ENCODE data around the gene OPHN1. TPM values are rescaled to one million over a fixed set of nuclear protein-coding genes. Genes with fewer than 3 reads are reported as not detected.

OPHN1 gene
- total and polyA plus RNA-seq, 2 donors (not counting 1 experiment from before 2014, with no cell fraction given), result 2.9 to 8.3 TPM

DNA sequence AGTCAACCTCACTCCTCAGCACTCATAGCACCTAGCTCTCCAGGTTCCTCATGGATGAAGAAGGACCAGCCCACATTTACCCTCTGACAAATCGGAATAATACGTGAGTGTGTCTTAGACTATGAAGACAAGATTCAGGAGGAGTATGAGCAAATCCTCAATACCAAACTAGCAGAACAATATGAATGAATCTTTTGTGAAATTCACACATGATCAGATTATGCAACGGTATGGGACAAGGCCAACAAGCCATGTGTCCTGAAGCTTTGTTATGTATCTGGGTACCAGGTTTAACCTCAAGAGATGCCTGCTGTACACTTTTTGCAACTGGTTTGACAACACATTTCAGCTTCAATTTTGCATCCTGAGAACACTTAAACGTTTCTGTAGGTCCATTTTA lies 300.1 kb downstream of the OPHN1 start:
- Histone ChIP-seq H3K9ac (ENCODE audit: insufficient read depth, low read length) (no peak overlapping the region), H3K27ac (ENCODE audit: insufficient read depth, low read length) (no peak overlapping the region), H3K9me3 (ENCODE audit: control insufficient read depth, insufficient read depth, low read depth, low read length) (no peaks in the 10 kb centered on the region), H3K4me3 (replicated peaks in 1 of 4; ENCODE audit: control extremely low read depth in 1 of 4, insufficient read depth in 1 of 4, low read depth in 3 of 4, low read length in 4 of 4) (no peak overlapping the region), H2AFZ (ENCODE audit: low read length) (no peak overlapping the region), H3K27me3 (ENCODE audit: control insufficient read depth, insufficient read depth, low read length) (no peaks in the 10 kb centered on the region), H3K4me2 (ENCODE audit: extremely low read depth, insufficient read depth, low read length) (no peak overlapping the region), H3K79me2 (ENCODE audit: control insufficient read depth, insufficient read depth, low read length) (no peaks in the 10 kb centered on the region), H3K4me1 (ENCODE audit: control insufficient read depth, extremely low read depth, insufficient read depth, low read length) (no peaks in the 10 kb centered on the region), H3K36me3 (ENCODE audit: control insufficient read depth, insufficient read depth, low read length) (no peaks in the 10 kb centered on the region), H4K20me1 (ENCODE audit: control insufficient read depth, extremely low read depth, insufficient read depth, low read length) (no peaks in the 10 kb centered on the region)
- TF ChIP-seq EZH2 (IDR thresholded peaks at IDR 0.05; ENCODE audit: low read length, missing control alignments), result no peak
- no peak for TF ChIP-seq CTCF (conservative IDR thresholded peaks at IDR 0.05 in 1 of 2, IDR thresholded peaks at IDR 0.05 in 1 of 2; ENCODE audit: low read depth in 1 of 2, low read length in 2 of 2)
- DNase-seq (ENCODE audit: low read depth in 2 of 2), result no peak

DNA sequence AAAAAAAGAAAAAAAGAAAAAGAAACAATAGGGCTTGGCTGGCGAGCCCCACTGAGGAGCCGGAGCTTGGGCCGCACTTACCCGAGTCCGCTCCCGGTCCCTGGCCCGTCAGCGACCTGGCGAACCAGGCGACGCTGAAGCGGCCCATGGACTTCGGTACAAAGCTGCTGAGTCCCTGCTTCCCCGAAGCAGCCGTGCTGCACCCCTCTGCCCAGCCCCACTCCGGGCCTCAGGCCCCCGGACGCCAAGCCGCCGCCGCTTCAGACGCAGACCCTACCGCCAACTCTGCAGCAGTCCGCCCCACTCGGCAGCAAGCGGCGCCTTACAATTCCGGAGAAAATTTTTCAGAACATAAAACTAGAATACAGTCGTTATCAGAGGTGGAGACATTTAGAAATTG lies 300.5 kb downstream of the OPHN1 start:
- Histone ChIP-seq H3K36me3 (ENCODE audit: control insufficient read depth, insufficient read depth, low read length) (no peaks in the 10 kb centered on the region), H3K9ac (ENCODE audit: insufficient read depth, low read length) (no peak overlapping the region), H3K4me3 (replicated peaks in 1 of 4; ENCODE audit: control extremely low read depth in 1 of 4, insufficient read depth in 1 of 4, low read depth in 3 of 4, low read length in 4 of 4) (no peak overlapping the region), H2AFZ (ENCODE audit: low read length) (no peak overlapping the region), H3K4me1 (ENCODE audit: control insufficient read depth, extremely low read depth, insufficient read depth, low read length) (no peaks in the 10 kb centered on the region), H3K79me2 (ENCODE audit: control insufficient read depth, insufficient read depth, low read length) (no peaks in the 10 kb centered on the region), H3K27ac (ENCODE audit: insufficient read depth, low read length) (no peak overlapping the region), H3K27me3 (ENCODE audit: control insufficient read depth, insufficient read depth, low read length) (no peaks in the 10 kb centered on the region), H4K20me1 (ENCODE audit: control insufficient read depth, extremely low read depth, insufficient read depth, low read length) (no peaks in the 10 kb centered on the region), H3K4me2 (ENCODE audit: extremely low read depth, insufficient read depth, low read length) (no peak overlapping the region), H3K9me3 (ENCODE audit: control insufficient read depth, insufficient read depth, low read depth, low read length) (no peaks in the 10 kb centered on the region)
- DNase-seq (ENCODE audit: low read depth in 2 of 2), result no peak
- no peak for TF ChIP-seq CTCF (conservative IDR thresholded peaks at IDR 0.05 in 1 of 2, IDR thresholded peaks at IDR 0.05 in 1 of 2; ENCODE audit: low read depth in 1 of 2, low read length in 2 of 2)
- no peak for TF ChIP-seq EZH2 (IDR thresholded peaks at IDR 0.05; ENCODE audit: low read length, missing control alignments)

DNA sequence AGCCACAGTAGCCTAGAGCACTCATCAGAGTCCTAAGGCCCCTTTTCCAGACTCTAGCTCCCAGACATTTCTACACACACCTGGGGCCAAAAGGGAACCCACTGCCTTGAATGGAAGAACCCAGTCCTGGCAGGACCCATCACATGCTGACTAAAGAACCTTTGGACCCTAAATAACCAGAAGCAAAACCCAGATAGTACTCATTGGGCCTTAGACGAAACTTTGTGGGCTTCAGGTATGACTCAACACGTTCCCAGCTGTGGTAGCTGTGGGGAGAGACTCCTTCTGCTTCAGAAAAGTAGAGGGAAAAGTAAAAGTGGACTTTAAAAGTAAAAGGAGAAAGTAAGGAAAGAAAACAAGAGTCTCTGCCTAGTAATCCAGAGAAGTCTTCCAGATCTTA lies 311.5 kb downstream of the OPHN1 start:
- no peaks in the 10 kb centered on the region for H3K36me3 ChIP-seq (ENCODE audit: control insufficient read depth, insufficient read depth, low read length)
- no peaks in the 10 kb centered on the region for H4K20me1 ChIP-seq (ENCODE audit: control insufficient read depth, extremely low read depth, insufficient read depth, low read length)
- H3K27me3 ChIP-seq (ENCODE audit: control insufficient read depth, insufficient read depth, low read length), result no peaks in the 10 kb centered on the region
- H3K4me2 ChIP-seq (ENCODE audit: extremely low read depth, insufficient read depth, low read length), result no peak overlapping the region
- no peak overlapping the region for H2AFZ ChIP-seq (ENCODE audit: low read length)
- no peaks in the 10 kb centered on the region for H3K4me1 ChIP-seq (ENCODE audit: control insufficient read depth, extremely low read depth, insufficient read depth, low read length)
- TF ChIP-seq CTCF (conservative IDR thresholded peaks at IDR 0.05 in 1 of 2, IDR thresholded peaks at IDR 0.05 in 1 of 2; ENCODE audit: low read depth in 1 of 2, low read length in 2 of 2) (no peak), EZH2 (IDR thresholded peaks at IDR 0.05; ENCODE audit: low read length, missing control alignments) (no peak)
- H3K9me3 ChIP-seq (ENCODE audit: control insufficient read depth, insufficient read depth, low read depth, low read length), result no peaks in the 10 kb centered on the region
- H3K9ac ChIP-seq (ENCODE audit: insufficient read depth, low read length), result no peak overlapping the region
- H3K79me2 ChIP-seq (ENCODE audit: control insufficient read depth, insufficient read depth, low read length), result no peaks in the 10 kb centered on the region
- DNase-seq (ENCODE audit: low read depth in 2 of 2), result no peak
- no peak overlapping the region for H3K27ac ChIP-seq (ENCODE audit: insufficient read depth, low read length)
- H3K4me3 ChIP-seq (replicated peaks in 1 of 4; ENCODE audit: control extremely low read depth in 1 of 4, insufficient read depth in 1 of 4, low read depth in 3 of 4, low read length in 4 of 4), result no peak overlapping the region

Data from fibroblast of lung (primary cell).